Neural cell (in vitro differentiated cells): Measurements from ENCODE around the gene WDR26. TPM values are rescaled to one million over a fixed set of nuclear protein-coding genes. Genes with fewer than 3 reads are reported as not detected.

Source experiments
- H2AFZ ChIP-seq: fragments of 200-600, 300-800 bp; sonication (generic), shearing (Covaris generic); 2 replicates; pipeline ENCODE4 v1.6.0; 2014; ENCODE audit warnings: low read depth, mild to moderate bottlenecking, antibody characterized with exemption, low read length, moderate library complexity
- H3F3A ChIP-seq: fragments of 200-600 bp; shearing (Covaris generic); 2 replicates; pipeline ENCODE4 v1.6.1; 2016; ENCODE audit warnings: mild to moderate bottlenecking, moderate library complexity, mixed read lengths, antibody characterized with exemption, low read length; ENCODE audit not compliant: insufficient read depth, poor library complexity, severe bottlenecking
- H3K27ac ChIP-seq: fragments of 200-600, 300-800 bp; sonication (generic), shearing (Covaris generic); 2 replicates; pipeline ENCODE4 v1.5.1; 2014; ENCODE audit warnings: mild to moderate bottlenecking, low read length, moderate library complexity
- H3K27me3 ChIP-seq: fragments of 300-800, 200-600 bp; sonication (generic), shearing (Covaris generic); 2 replicates; pipeline ENCODE4 v1.6.0; 2014; ENCODE audit warnings: mild to moderate bottlenecking, low read depth, low read length, moderate library complexity; ENCODE audit not compliant: insufficient read depth
- H3K36me3 ChIP-seq: fragments of 300-800, 200-600 bp; sonication (generic), shearing (Covaris generic); 2 replicates; pipeline ENCODE4 v1.5.1; 2014; ENCODE audit warnings: mild to moderate bottlenecking, antibody characterized with exemption, low read length, moderate library complexity; ENCODE audit not compliant: insufficient read depth
- H3K4me2 ChIP-seq: fragments of 300-800, 200-600 bp; sonication (generic), shearing (Covaris generic); 2 replicates; pipeline ENCODE4 v1.6.0; 2014; ENCODE audit warnings: mild to moderate bottlenecking, low read length
- H3K4me3 ChIP-seq: fragments of 300-800, 200-600 bp; sonication (generic), shearing (Covaris generic); 2 replicates; pipeline ENCODE4 v1.5.1; 2014; ENCODE audit warnings: mild to moderate bottlenecking, low read length, moderate library complexity
- H3K79me2 ChIP-seq: fragments of 200-600 bp; shearing (Covaris generic); replicated peaks from 2 replicates; pipeline ENCODE4 v1.6.0; 2014; ENCODE audit warnings: mild to moderate bottlenecking, low read length, moderate library complexity; ENCODE audit not compliant: insufficient read depth
- H3K9ac ChIP-seq: fragments of 300-800, 200-600 bp; sonication (generic), shearing (Covaris generic); 2 replicates; pipeline ENCODE4 v1.6.1; 2016; ENCODE audit warnings: mild to moderate bottlenecking, low read length, mixed read lengths
- H3K9me2 ChIP-seq: fragments of 200-600 bp; shearing (Covaris generic); 2 replicates; pipeline ENCODE4 v1.6.1; 2016; ENCODE audit warnings: mild to moderate bottlenecking, low read length, mixed read lengths; ENCODE audit not compliant: insufficient read depth
- H3K9me3 ChIP-seq: fragments of 200-600, 300-800 bp; sonication (generic), shearing (Covaris generic); 2 replicates; pipeline ENCODE4 v1.6.1; 2016; ENCODE audit warnings: mild to moderate bottlenecking, mixed run types, low read length, moderate library complexity, mixed read lengths
- H4K20me1 ChIP-seq: fragments of 200-600 bp; shearing (Covaris generic); 2 replicates; pipeline ENCODE4 v1.6.1; 2016; ENCODE audit warnings: mild to moderate bottlenecking, mixed run types; ENCODE audit not compliant: insufficient read depth
- EP300 ChIP-seq: fragments of 450-650 bp; conservative IDR thresholded peaks from 2 replicates; pipeline ENCODE4 v1.6.1; 2014; ENCODE audit warnings: antibody characterized with exemption, mild to moderate bottlenecking, moderate library complexity; ENCODE audit not compliant: poor library complexity, severe bottlenecking
- EZH2 ChIP-seq: fragments of 200-600, 300-800 bp; shearing (Covaris generic), sonication (generic); IDR thresholded peaks from 2 replicates; pipeline ENCODE4 v1.6.1; 2014; ENCODE audit warnings: antibody characterized with exemption, low read length, borderline replicate concordance, mild to moderate bottlenecking; ENCODE audit not compliant: insufficient read depth, poor library complexity, severe bottlenecking
- MXI1 ChIP-seq: fragments of 450-650 bp; conservative IDR thresholded peaks from 2 replicates; pipeline ENCODE4 v1.6.1; 2014; ENCODE audit warnings: antibody characterized with exemption, mild to moderate bottlenecking; ENCODE audit not compliant: poor library complexity, severe bottlenecking
- POLR2AphosphoS5 ChIP-seq: IDR thresholded peaks from 2 replicates; pipeline ENCODE4 v1.6.1; 2012
- RAD21 ChIP-seq: fragments of 450-650 bp; conservative IDR thresholded peaks from 2 replicates; pipeline ENCODE4 v1.6.1; 2014; ENCODE audit warnings: antibody characterized with exemption, mild to moderate bottlenecking, moderate library complexity
- SMC3 ChIP-seq: fragments of 450-650 bp; conservative IDR thresholded peaks from 2 replicates; pipeline ENCODE4 v1.6.1; 2014; ENCODE audit warnings: antibody characterized with exemption, mild to moderate bottlenecking, moderate library complexity; ENCODE audit not compliant: poor library complexity
- TAF1 ChIP-seq: IDR thresholded peaks from 2 replicates; pipeline ENCODE4 v1.6.1; 2012; ENCODE audit warnings: low read depth
- polyA plus RNA-seq: library from polyadenylated mRNA; depleted of rRNA; stranded (reverse); fragments of >200 nt; gene quantifications from 2 replicates; pipeline ENCODE4 v1.2.3, GENCODE V29; 2014
- TF ChIP-seq, protein P1 (sequence below): fragments of 450-650 bp; IDR thresholded peaks from 2 replicates; pipeline ENCODE4 v1.5.1; 2014; ENCODE audit warnings: antibody characterized with exemption, mild to moderate bottlenecking, moderate library complexity; ENCODE audit not compliant: poor library complexity, severe bottlenecking
- TF ChIP-seq, protein P2 (sequence below): IDR thresholded peaks from 2 replicates; pipeline ENCODE4 v1.6.1; 2012; ENCODE audit warnings: borderline replicate concordance

The WDR26 gene
- polyA plus RNA-seq, 1 donor from 2014 or later, result 89.6 TPM

DNA sequence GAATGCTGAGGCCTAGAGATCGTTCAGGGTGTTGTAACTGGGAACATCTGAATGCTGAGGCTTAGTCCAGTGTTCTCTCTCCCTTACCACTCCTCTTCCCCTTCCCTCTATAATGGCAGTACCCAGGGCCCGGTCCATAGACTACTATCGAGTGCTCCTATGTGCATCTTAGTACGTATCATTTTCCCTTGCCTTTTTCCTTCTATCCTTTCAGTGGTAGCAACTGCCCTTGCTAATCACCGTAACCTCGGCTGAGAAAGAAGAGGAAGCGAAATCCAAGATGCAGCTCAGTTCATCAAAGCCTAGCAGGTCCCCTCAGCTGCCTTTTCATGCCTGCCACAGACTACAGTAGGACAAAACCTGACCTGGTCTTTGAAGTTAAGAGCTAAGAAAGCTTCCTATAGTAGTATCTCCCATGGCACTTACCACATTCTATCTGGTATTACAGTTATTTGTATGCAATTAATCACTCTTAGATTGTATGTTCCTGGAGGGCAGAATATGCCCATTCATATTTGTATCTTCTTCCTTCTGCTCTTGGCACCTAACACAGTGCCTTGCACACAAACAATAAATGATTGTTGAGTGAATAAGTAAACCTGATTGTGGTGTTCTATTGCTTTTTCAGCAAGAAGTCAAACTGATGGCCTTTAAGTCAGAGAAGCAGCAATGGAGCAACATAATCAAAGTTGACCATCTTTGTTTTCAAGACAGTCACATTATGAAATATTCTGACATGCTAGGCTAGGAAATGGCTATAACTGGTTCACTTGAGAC is 55.6 kb downstream of the WDR26 start:
- H3K4me3 ChIP-seq, result no peak overlapping the region
- H3K9me3 ChIP-seq, result no peaks in the 10 kb centered on the region
- H2AFZ ChIP-seq, result no peak overlapping the region
- H3K79me2 ChIP-seq, result no peaks in the 10 kb centered on the region
- H3K9me2 ChIP-seq, result no peaks in the 10 kb centered on the region
- no peaks in the 10 kb centered on the region for H3F3A ChIP-seq
- no peaks in the 10 kb centered on the region for H4K20me1 ChIP-seq
- TF ChIP-seq, protein P1, sequence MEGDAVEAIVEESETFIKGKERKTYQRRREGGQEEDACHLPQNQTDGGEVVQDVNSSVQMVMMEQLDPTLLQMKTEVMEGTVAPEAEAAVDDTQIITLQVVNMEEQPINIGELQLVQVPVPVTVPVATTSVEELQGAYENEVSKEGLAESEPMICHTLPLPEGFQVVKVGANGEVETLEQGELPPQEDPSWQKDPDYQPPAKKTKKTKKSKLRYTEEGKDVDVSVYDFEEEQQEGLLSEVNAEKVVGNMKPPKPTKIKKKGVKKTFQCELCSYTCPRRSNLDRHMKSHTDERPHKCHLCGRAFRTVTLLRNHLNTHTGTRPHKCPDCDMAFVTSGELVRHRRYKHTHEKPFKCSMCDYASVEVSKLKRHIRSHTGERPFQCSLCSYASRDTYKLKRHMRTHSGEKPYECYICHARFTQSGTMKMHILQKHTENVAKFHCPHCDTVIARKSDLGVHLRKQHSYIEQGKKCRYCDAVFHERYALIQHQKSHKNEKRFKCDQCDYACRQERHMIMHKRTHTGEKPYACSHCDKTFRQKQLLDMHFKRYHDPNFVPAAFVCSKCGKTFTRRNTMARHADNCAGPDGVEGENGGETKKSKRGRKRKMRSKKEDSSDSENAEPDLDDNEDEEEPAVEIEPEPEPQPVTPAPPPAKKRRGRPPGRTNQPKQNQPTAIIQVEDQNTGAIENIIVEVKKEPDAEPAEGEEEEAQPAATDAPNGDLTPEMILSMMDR, result no peak
- no peaks in the 10 kb centered on the region for H3K36me3 ChIP-seq
- H3K27me3 ChIP-seq, result no peaks in the 10 kb centered on the region
- no peak overlapping the region for H3K27ac ChIP-seq
- no peak overlapping the region for H3K9ac ChIP-seq
- H3K4me2 ChIP-seq, result no peak overlapping the region

DNA sequence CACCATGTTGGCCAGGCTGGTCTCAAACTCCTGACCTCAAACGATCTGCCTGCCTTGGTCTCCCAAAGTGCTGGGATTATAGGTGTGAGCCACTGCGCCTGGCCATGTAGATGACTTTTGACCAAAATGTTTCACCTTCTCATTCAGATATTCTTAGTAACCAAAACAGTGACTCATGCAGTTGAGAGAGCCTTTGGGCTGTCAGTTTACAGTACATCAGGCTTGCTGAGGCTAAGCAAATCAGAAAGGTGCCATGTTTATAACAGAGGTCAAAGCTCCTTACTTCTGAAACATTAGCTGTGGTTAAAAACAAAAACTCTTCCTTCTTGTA is 57.0 kb downstream of the WDR26 start:
- Histone ChIP-seq H3K9me3 (no peaks in the 10 kb centered on the region), H3K27me3 (no peaks in the 10 kb centered on the region), H3K79me2 (no peaks in the 10 kb centered on the region), H3K4me2 (no peak overlapping the region), H3K9ac (no peak overlapping the region), H3K27ac (no peak overlapping the region), H4K20me1 (no peaks in the 10 kb centered on the region), H3K9me2 (no peaks in the 10 kb centered on the region), H3F3A (no peaks in the 10 kb centered on the region), H3K4me3 (no peak overlapping the region), H2AFZ (no peak overlapping the region), H3K36me3 (no peaks in the 10 kb centered on the region)
- no peak for TF ChIP-seq RAD21
- TF ChIP-seq, protein P1, result no peak
- no peak for TF ChIP-seq EZH2
- TF ChIP-seq MXI1, result no peak
- no peak for TF ChIP-seq EP300
- TF ChIP-seq TAF1, result no peak
- TF ChIP-seq, protein P2, sequence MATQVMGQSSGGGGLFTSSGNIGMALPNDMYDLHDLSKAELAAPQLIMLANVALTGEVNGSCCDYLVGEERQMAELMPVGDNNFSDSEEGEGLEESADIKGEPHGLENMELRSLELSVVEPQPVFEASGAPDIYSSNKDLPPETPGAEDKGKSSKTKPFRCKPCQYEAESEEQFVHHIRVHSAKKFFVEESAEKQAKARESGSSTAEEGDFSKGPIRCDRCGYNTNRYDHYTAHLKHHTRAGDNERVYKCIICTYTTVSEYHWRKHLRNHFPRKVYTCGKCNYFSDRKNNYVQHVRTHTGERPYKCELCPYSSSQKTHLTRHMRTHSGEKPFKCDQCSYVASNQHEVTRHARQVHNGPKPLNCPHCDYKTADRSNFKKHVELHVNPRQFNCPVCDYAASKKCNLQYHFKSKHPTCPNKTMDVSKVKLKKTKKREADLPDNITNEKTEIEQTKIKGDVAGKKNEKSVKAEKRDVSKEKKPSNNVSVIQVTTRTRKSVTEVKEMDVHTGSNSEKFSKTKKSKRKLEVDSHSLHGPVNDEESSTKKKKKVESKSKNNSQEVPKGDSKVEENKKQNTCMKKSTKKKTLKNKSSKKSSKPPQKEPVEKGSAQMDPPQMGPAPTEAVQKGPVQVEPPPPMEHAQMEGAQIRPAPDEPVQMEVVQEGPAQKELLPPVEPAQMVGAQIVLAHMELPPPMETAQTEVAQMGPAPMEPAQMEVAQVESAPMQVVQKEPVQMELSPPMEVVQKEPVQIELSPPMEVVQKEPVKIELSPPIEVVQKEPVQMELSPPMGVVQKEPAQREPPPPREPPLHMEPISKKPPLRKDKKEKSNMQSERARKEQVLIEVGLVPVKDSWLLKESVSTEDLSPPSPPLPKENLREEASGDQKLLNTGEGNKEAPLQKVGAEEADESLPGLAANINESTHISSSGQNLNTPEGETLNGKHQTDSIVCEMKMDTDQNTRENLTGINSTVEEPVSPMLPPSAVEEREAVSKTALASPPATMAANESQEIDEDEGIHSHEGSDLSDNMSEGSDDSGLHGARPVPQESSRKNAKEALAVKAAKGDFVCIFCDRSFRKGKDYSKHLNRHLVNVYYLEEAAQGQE, result no peak
- TF ChIP-seq POLR2AphosphoS5, result no peak
- TF ChIP-seq SMC3, result no peak
